PC-3 (cell line): Measurements from ENCODE around the gene DBT. TPM values are rescaled to one million over a fixed set of nuclear protein-coding genes. Genes with fewer than 3 reads are reported as not detected.

Experiments used
- ATAC-seq: fragments of 200-7000 bp; cut with Tn5 transposase; 2 replicates; pipeline ENCODE4 v1.9.1; 2020; ENCODE audit warnings: mild to moderate bottlenecking, moderate library complexity
- BruUV-seq: library from RNA; stranded (reverse); fragments of 400-500 nt; replicated peaks from 2 replicates; lab custom pipeline; 2021; lab: Mats Ljungman, UMichigan
- CTCF ChIA-PET: fragments of 300-600 bp; sonication (Branson Sonifier 250); formaldehyde crosslinking; loops from one replicate; lab custom pipeline; 2022; ENCODE audit warnings: antibody characterized with exemption; lab: Charles Lee
- POLR2A ChIA-PET: fragments of 300-600 bp; sonication (Branson Sonifier 250); formaldehyde crosslinking; loops from one replicate; lab custom pipeline; 2022; ENCODE audit warnings: antibody characterized with exemption; ENCODE audit not compliant: unreplicated experiment; lab: Charles Lee
- DNase-seq: peaks from one replicate; pipeline ENCODE4 v3.0.0-alpha.2; 2015
- H2AFZ ChIP-seq: fragments of 300-600 bp; sonication (generic); 2 replicates; pipeline ENCODE4 v1.6.0; 2016; ENCODE audit warnings: antibody characterized with exemption, low read length
- H3F3A ChIP-seq: fragments of 300-600 bp; sonication (generic); one replicate; pipeline ENCODE4 v1.6.0; 2017; ENCODE audit warnings: antibody characterized with exemption, low read length, control low read depth, mild to moderate bottlenecking; ENCODE audit not compliant: unreplicated experiment
- H3K27ac ChIP-seq: fragments of 300-600 bp; sonication (generic); 2 replicates; pipeline ENCODE4 v1.5.1; 2016; ENCODE audit warnings: mild to moderate bottlenecking, low read length
- H3K27me3 ChIP-seq: fragments of 300-600 bp; sonication (generic); 2 replicates; pipeline ENCODE4 v1.6.1; 2016; ENCODE audit warnings: low read length, mixed read lengths
- H3K36me3 ChIP-seq: fragments of 300-600 bp; sonication (generic); 2 replicates; pipeline ENCODE4 v1.6.1; 2016; ENCODE audit warnings: low read depth, mixed run types, low read length, mixed read lengths
- H3K4me1 ChIP-seq: fragments of 300-600 bp; sonication (generic); 2 replicates; pipeline ENCODE4 v1.5.1; 2016; ENCODE audit warnings: low read length; ENCODE audit not compliant: insufficient read depth
- H3K4me2 ChIP-seq: fragments of 300-600 bp; sonication (generic); 2 replicates; pipeline ENCODE4 v1.6.0; 2016; ENCODE audit warnings: low read length
- H3K4me3 ChIP-seq: fragments of 300-600 bp; sonication (generic); 2 replicates; pipeline ENCODE4 v1.5.1; 2016; ENCODE audit warnings: mild to moderate bottlenecking, low read length, mixed read lengths
- H3K79me2 ChIP-seq: fragments of 300-600 bp; sonication (generic); 2 replicates; pipeline ENCODE4 v1.6.1; 2017; ENCODE audit warnings: low read length, mixed read lengths
- H3K9ac ChIP-seq: fragments of 300-600 bp; sonication (generic); 2 replicates; pipeline ENCODE4 v1.6.0; 2016; ENCODE audit warnings: mild to moderate bottlenecking, low read length
- H3K9me2 ChIP-seq: fragments of 300-600 bp; sonication (generic); replicated peaks from 2 replicates; pipeline ENCODE4 v1.6.1; 2016; ENCODE audit warnings: mixed run types, low read length, mixed read lengths
- H3K9me3 ChIP-seq: fragments of 300-600 bp; sonication (generic); 2 replicates; pipeline ENCODE4 v1.6.1; 2016; ENCODE audit warnings: low read length, mixed read lengths
- H4K20me1 ChIP-seq: fragments of 300-600 bp; sonication (generic); 2 replicates; pipeline ENCODE4 v1.6.1; 2016; ENCODE audit warnings: low read length, mixed read lengths
- CTCF ChIP-seq: fragments of 300-600 bp; sonication (generic); conservative IDR thresholded peaks from 2 replicates; pipeline ENCODE4 v1.5.1; 2017; ENCODE audit warnings: antibody characterized with exemption, low read depth, mild to moderate bottlenecking, low read length
- EZH2 ChIP-seq: fragments of 300-600 bp; sonication (generic); IDR thresholded peaks from one replicate; pipeline ENCODE4 v1.6.1; 2017; ENCODE audit warnings: antibody characterized with exemption, mild to moderate bottlenecking, low read length; ENCODE audit not compliant: unreplicated experiment
- EZH2phosphoT487 ChIP-seq: fragments of 300-600 bp; sonication (generic); IDR thresholded peaks from 2 replicates; pipeline ENCODE4 v1.6.1; 2018; ENCODE audit warnings: mild to moderate bottlenecking, antibody characterized with exemption, low read length, borderline replicate concordance
- intact Hi-C: fragments of 100-400 bp; cut with micrococcal nuclease; formaldehyde crosslinking; loops from 2 replicates; pipeline ENCODE4 v1.9.0; 2023
- total RNA-seq: library from RNA; depleted of rRNA; stranded (reverse); fragments of >200 nt; gene quantifications from 2 replicates; pipeline ENCODE4 v1.2.3, GENCODE V29; 2014

Gene DBT
- total RNA-seq, 1 experiment from 2014 or later: 5.1 TPM

- TF ChIP-seq CTCF: no peak
- no peak for TF ChIP-seq EZH2
- TF ChIP-seq EZH2phosphoT487: no peak
- H3K27me3 ChIP-seq: no peaks in the 10 kb centered on the region
- H3K4me1 ChIP-seq: no peaks in the 10 kb centered on the region
- H4K20me1 ChIP-seq: no peaks in the 10 kb centered on the region
- H3K36me3 ChIP-seq: peaks cover 21% of the 10 kb centered on the region
- DNase-seq (no peak), ATAC-seq (no peak)
- no peak overlapping the region for H3K27ac ChIP-seq
- no peaks in the 10 kb centered on the region for H3K79me2 ChIP-seq
- no peak overlapping the region for H2AFZ ChIP-seq
- H3F3A ChIP-seq: no peaks in the 10 kb centered on the region
- ChIA-PET POLR2A (interaction anchor here (0.6 kb wide), 1 partner anchor 386 kb away, joined by 8 read pairs; no protein-coding TSS in a partner anchor), CTCF (no interaction called here)
- H3K9me3 ChIP-seq: no peaks in the 10 kb centered on the region
- no TSS peak for BruUV-seq
- no peak overlapping the region for H3K4me2 ChIP-seq
- no peak overlapping the region for H3K4me3 ChIP-seq
- intact Hi-C loops: loop anchor here (5.0 kb wide), 1 partner anchor 306 kb away; no protein-coding TSS in a partner anchor
- no peak overlapping the region for H3K9ac ChIP-seq
- no peaks in the 10 kb centered on the region for H3K9me2 ChIP-seq
Measured at GRCh38 chr1:100151679-100152078, 98.0 kb downstream of the DBT start.

DNA sequence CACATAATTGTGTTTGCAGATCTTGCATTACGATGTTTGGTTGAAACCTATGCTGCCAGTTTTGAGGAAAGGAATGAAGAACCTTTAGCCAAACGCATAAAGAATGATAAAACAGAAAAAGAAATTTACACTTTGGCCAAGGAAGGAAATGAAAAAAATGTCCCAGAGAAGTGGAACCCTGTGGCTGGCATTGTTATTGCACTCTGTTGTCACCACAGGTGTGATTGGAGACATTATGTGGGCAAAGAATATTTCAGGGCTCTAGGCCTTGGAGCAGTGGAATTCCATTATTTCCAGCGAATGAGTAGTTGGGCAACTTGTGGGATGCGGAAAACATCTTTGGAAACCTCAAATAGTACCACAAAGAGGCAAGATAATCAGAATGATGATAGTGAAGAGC, 101.8 kb downstream of the DBT start:
- ChIA-PET CTCF (no interaction called here), POLR2A (no interaction called here)
- H3K4me2 ChIP-seq: no peak overlapping the region
- TF ChIP-seq CTCF (no peak), EZH2phosphoT487 (no peak), EZH2 (no peak)
- no peaks in the 10 kb centered on the region for H4K20me1 ChIP-seq
- no peaks in the 10 kb centered on the region for H3K27me3 ChIP-seq
- ATAC-seq (no peak), DNase-seq (no peak)
- no TSS peak for BruUV-seq
- H3K9me3 ChIP-seq: no peaks in the 10 kb centered on the region
- H3K27ac ChIP-seq: no peak overlapping the region
- no peak overlapping the region for H2AFZ ChIP-seq
- H3K79me2 ChIP-seq: no peaks in the 10 kb centered on the region
- no peak overlapping the region for H3K9ac ChIP-seq
- H3K36me3 ChIP-seq: peaks cover 36% of the 10 kb centered on the region
- H3K9me2 ChIP-seq: no peaks in the 10 kb centered on the region
- peaks cover 2% of the 10 kb centered on the region for H3F3A ChIP-seq
- intact Hi-C loops: no loop called here
- no peaks in the 10 kb centered on the region for H3K4me1 ChIP-seq
- no peak overlapping the region for H3K4me3 ChIP-seq

DNA sequence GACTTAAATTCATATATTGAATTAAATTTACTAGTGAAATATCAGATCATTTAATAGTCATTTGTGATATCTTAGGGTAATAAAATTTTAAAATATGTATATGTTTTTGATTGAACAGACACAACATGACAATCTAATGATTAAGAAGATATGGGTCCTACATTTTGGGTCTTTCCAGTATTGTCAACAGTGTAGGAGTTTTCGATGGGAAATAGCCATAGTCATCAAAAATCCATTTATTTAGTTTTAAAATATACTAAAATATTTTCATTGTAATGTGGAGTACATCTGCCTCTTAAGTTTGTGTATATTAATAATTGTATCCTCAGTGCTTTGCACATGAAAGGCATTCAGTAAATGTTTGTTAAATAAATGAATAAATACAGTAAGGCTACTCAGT, 102.7 kb downstream of the DBT start:
- ChIA-PET CTCF (no interaction called here), POLR2A (no interaction called here)
- no peak overlapping the region for H3K9ac ChIP-seq
- peaks cover 38% of the 10 kb centered on the region for H3K36me3 ChIP-seq
- no peaks in the 10 kb centered on the region for H3K79me2 ChIP-seq
- H3K9me2 ChIP-seq: no peaks in the 10 kb centered on the region
- H3K27ac ChIP-seq: no peak overlapping the region
- DNase-seq: no peak
- H3K4me3 ChIP-seq: no peak overlapping the region
- no peaks in the 10 kb centered on the region for H3K9me3 ChIP-seq
- peaks cover 3% of the 10 kb centered on the region for H3F3A ChIP-seq
- no peaks in the 10 kb centered on the region for H3K4me1 ChIP-seq
- no peak overlapping the region for H2AFZ ChIP-seq
- H4K20me1 ChIP-seq: no peaks in the 10 kb centered on the region
- intact Hi-C loops: no loop called here
- no peak overlapping the region for H3K4me2 ChIP-seq
- no peaks in the 10 kb centered on the region for H3K27me3 ChIP-seq
- ATAC-seq: no peak
- no peak for TF ChIP-seq CTCF
- no peak for TF ChIP-seq EZH2phosphoT487
- no peak for TF ChIP-seq EZH2
- no TSS peak for BruUV-seq
